HG02642 (cell line): Measurements from ENCODE around the gene CASP6.

Experiments
- ATAC-seq: cut with Tn5 transposase; IDR thresholded peaks from one replicate; pipeline ENCODE4 v1.9.1; 2021; ENCODE audit warnings: mild to moderate bottlenecking; ENCODE audit not compliant: unreplicated experiment, poor library complexity

Gene CASP6

GRCh38 chr4:109675181-109675580, 28.1 kb downstream of the CASP6 start:
- no peak for ATAC-seq

GRCh38 chr4:109673303-109673702, 29.9 kb downstream of the CASP6 start:
- ATAC-seq, result no peak

- no peak for ATAC-seq
Observed at GRCh38 chr4:109672169-109672930, 30.9 kb downstream of the CASP6 start.

- ATAC-seq, result no peak
Observed at GRCh38 chr4:109671350-109671749, 31.9 kb downstream of the CASP6 start.

GRCh38 chr4:109665783-109666485, 37.3 kb downstream of the CASP6 start:
- ATAC-seq, result no peak

- no peak for ATAC-seq
Observed at GRCh38 chr4:109662771-109663170, 40.5 kb downstream of the CASP6 start.

- ATAC-seq, result no peak
Observed at GRCh38 chr4:109662116-109662515, 41.1 kb downstream of the CASP6 start.

GRCh38 chr4:109658871-109659410, 44.3 kb downstream of the CASP6 start:
- no peak for ATAC-seq

- ATAC-seq, result no peak
Observed at GRCh38 chr4:109657854-109658418, 45.3 kb downstream of the CASP6 start.

- no peak for ATAC-seq
Observed at GRCh38 chr4:109655396-109655795, 47.8 kb downstream of the CASP6 start.

GRCh38 chr4:109649872-109650271, 53.4 kb downstream of the CASP6 start:
- peak; percentile 78 for ATAC-seq

GRCh38 chr4:109648997-109649575, 54.2 kb downstream of the CASP6 start:
- ATAC-seq, result no peak

GRCh38 chr4:109648266-109648996, 54.8 kb downstream of the CASP6 start:
- ATAC-seq, result peak; percentile 52

- ATAC-seq, result no peak
Observed at GRCh38 chr4:109645874-109646710, 57.2 kb downstream of the CASP6 start.

GRCh38 chr4:109640644-109641043, 62.6 kb downstream of the CASP6 start:
- ATAC-seq, result no peak
